ENCODE data around the gene MIR17HG. TPM values are rescaled to one million over a fixed set of nuclear protein-coding genes. Genes with fewer than 3 reads are reported as not detected.

MIR17HG gene
- total RNA-seq, 3 donors from 2014 or later: 1.9 to 6.7 (median 6.6) TPM

- H3K9me3 ChIP-seq: no peaks in the 10 kb centered on the region
Observed at GRCh38 chr13:91305652-91306051, 41.8 kb upstream of the MIR17HG start.

GRCh38 chr13:91307887-91308286 lies 39.6 kb upstream of the MIR17HG start:
- DNase-seq (ENCODE audit: low spot score in 2 of 2): no peak
- intact Hi-C loops (cut with DNase I; ENCODE audit: low total_unique reads): no loop called here

More at GRCh38 chr13:91305652-91306051, 41.8 kb upstream of the MIR17HG start:
- H3K36me3 ChIP-seq: no peaks in the 10 kb centered on the region
- no peak for DNase-seq (ENCODE audit: low spot score in 2 of 2)
- no peak overlapping the region for H3K4me3 ChIP-seq
- intact Hi-C loops (cut with DNase I; ENCODE audit: low total_unique reads): no loop called here
- H3K27me3 ChIP-seq: no peaks in the 10 kb centered on the region
- H3K27ac ChIP-seq: peak overlapping the region; percentile 34 to 63
- H3K4me1 ChIP-seq: no peaks in the 10 kb centered on the region
- TF ChIP-seq POLR2AphosphoS5 (IDR thresholded peaks at IDR 0.05): no peak
- no peak for TF ChIP-seq CTCF (IDR thresholded peaks at IDR 0.05)
- no peak for TF ChIP-seq POLR2A (IDR thresholded peaks at IDR 0.05)

GRCh38 chr13:91308299-91308698 lies 39.2 kb upstream of the MIR17HG start:
- no peaks in the 10 kb centered on the region for H3K36me3 ChIP-seq
- no peak overlapping the region for H3K4me3 ChIP-seq
- H3K27ac ChIP-seq: no peak overlapping the region
- no peaks in the 10 kb centered on the region for H3K9me3 ChIP-seq
- DNase-seq (ENCODE audit: low spot score in 2 of 2): no peak
- no peaks in the 10 kb centered on the region for H3K27me3 ChIP-seq
- intact Hi-C loops (cut with DNase I; ENCODE audit: low total_unique reads): no loop called here
- no peaks in the 10 kb centered on the region for H3K4me1 ChIP-seq
- no peak for TF ChIP-seq POLR2AphosphoS5 (IDR thresholded peaks at IDR 0.05)
- no peak for TF ChIP-seq CTCF (IDR thresholded peaks at IDR 0.05)
- no peak for TF ChIP-seq POLR2A (IDR thresholded peaks at IDR 0.05)

More at GRCh38 chr13:91307887-91308286, 39.6 kb upstream of the MIR17HG start:
- TF ChIP-seq POLR2AphosphoS5 (IDR thresholded peaks at IDR 0.05) (no peak), CTCF (IDR thresholded peaks at IDR 0.05) (no peak), POLR2A (IDR thresholded peaks at IDR 0.05) (no peak)
- H3K27ac ChIP-seq: no peak overlapping the region
- H3K36me3 ChIP-seq: no peaks in the 10 kb centered on the region
- H3K4me1 ChIP-seq: no peaks in the 10 kb centered on the region
- no peaks in the 10 kb centered on the region for H3K27me3 ChIP-seq
- no peak overlapping the region for H3K4me3 ChIP-seq
- H3K9me3 ChIP-seq: no peaks in the 10 kb centered on the region

GRCh38 chr13:91311491-91311890 lies 36.0 kb upstream of the MIR17HG start:
- DNase-seq (ENCODE audit: low spot score in 2 of 2): no peak
- TF ChIP-seq POLR2A (IDR thresholded peaks at IDR 0.05) (no peak), CTCF (IDR thresholded peaks at IDR 0.05) (no peak), POLR2AphosphoS5 (IDR thresholded peaks at IDR 0.05) (no peak)
- H3K9me3 ChIP-seq: no peaks in the 10 kb centered on the region
- no peaks in the 10 kb centered on the region for H3K36me3 ChIP-seq
- no peaks in the 10 kb centered on the region for H3K4me1 ChIP-seq
- H3K27me3 ChIP-seq: peaks cover 0 to 14% of the 10 kb centered on the region in 2 donors
- no peak overlapping the region for H3K4me3 ChIP-seq
- intact Hi-C loops (cut with DNase I; ENCODE audit: low total_unique reads): no loop called here
- no peak overlapping the region for H3K27ac ChIP-seq

GRCh38 chr13:91312324-91312723 lies 35.2 kb upstream of the MIR17HG start:
- intact Hi-C loops (cut with DNase I; ENCODE audit: low total_unique reads): no loop called here

More at GRCh38 chr13:91312324-91312723, 35.2 kb upstream of the MIR17HG start:
- H3K27ac ChIP-seq: no peak overlapping the region
- no peaks in the 10 kb centered on the region for H3K4me1 ChIP-seq
- no peaks in the 10 kb centered on the region for H3K9me3 ChIP-seq
- H3K4me3 ChIP-seq: no peak overlapping the region
- no peak for DNase-seq (ENCODE audit: low spot score in 2 of 2)
- H3K27me3 ChIP-seq: peaks cover 0 to 18% of the 10 kb centered on the region in 2 donors
- no peaks in the 10 kb centered on the region for H3K36me3 ChIP-seq
- TF ChIP-seq CTCF (IDR thresholded peaks at IDR 0.05): no peak
- no peak for TF ChIP-seq POLR2AphosphoS5 (IDR thresholded peaks at IDR 0.05)
- TF ChIP-seq POLR2A (IDR thresholded peaks at IDR 0.05): no peak

All from breast epithelium (tissue), 4 donors.